ENCODE results near the gene HDAC4.

GRCh38 chr2:239423551-239423950 is 22.7 kb upstream of the HDAC4 start:
- TF ChIP-seq, protein P1, sequence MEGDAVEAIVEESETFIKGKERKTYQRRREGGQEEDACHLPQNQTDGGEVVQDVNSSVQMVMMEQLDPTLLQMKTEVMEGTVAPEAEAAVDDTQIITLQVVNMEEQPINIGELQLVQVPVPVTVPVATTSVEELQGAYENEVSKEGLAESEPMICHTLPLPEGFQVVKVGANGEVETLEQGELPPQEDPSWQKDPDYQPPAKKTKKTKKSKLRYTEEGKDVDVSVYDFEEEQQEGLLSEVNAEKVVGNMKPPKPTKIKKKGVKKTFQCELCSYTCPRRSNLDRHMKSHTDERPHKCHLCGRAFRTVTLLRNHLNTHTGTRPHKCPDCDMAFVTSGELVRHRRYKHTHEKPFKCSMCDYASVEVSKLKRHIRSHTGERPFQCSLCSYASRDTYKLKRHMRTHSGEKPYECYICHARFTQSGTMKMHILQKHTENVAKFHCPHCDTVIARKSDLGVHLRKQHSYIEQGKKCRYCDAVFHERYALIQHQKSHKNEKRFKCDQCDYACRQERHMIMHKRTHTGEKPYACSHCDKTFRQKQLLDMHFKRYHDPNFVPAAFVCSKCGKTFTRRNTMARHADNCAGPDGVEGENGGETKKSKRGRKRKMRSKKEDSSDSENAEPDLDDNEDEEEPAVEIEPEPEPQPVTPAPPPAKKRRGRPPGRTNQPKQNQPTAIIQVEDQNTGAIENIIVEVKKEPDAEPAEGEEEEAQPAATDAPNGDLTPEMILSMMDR (conservative IDR thresholded peaks at IDR 0.05; ENCODE audit: low read depth in 2 of 2), result no peak
- TF ChIP-seq, protein P2, sequence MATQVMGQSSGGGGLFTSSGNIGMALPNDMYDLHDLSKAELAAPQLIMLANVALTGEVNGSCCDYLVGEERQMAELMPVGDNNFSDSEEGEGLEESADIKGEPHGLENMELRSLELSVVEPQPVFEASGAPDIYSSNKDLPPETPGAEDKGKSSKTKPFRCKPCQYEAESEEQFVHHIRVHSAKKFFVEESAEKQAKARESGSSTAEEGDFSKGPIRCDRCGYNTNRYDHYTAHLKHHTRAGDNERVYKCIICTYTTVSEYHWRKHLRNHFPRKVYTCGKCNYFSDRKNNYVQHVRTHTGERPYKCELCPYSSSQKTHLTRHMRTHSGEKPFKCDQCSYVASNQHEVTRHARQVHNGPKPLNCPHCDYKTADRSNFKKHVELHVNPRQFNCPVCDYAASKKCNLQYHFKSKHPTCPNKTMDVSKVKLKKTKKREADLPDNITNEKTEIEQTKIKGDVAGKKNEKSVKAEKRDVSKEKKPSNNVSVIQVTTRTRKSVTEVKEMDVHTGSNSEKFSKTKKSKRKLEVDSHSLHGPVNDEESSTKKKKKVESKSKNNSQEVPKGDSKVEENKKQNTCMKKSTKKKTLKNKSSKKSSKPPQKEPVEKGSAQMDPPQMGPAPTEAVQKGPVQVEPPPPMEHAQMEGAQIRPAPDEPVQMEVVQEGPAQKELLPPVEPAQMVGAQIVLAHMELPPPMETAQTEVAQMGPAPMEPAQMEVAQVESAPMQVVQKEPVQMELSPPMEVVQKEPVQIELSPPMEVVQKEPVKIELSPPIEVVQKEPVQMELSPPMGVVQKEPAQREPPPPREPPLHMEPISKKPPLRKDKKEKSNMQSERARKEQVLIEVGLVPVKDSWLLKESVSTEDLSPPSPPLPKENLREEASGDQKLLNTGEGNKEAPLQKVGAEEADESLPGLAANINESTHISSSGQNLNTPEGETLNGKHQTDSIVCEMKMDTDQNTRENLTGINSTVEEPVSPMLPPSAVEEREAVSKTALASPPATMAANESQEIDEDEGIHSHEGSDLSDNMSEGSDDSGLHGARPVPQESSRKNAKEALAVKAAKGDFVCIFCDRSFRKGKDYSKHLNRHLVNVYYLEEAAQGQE (IDR thresholded peaks at IDR 0.05; ENCODE audit: unreplicated experiment), result no peak
- no peak for TF ChIP-seq CREB1 (CRISPR knock-in tag; IDR thresholded peaks at IDR 0.05; ENCODE audit: low read depth)
- TF ChIP-seq EZH2 (IDR thresholded peaks at IDR 0.05; ENCODE audit: low read depth, unreplicated experiment), result no peak
- TF ChIP-seq POLR2AphosphoS5 (IDR thresholded peaks at IDR 0.05; ENCODE audit: low read depth), result no peak
- no peak for TF ChIP-seq EZH2phosphoT487 (IDR thresholded peaks at IDR 0.05; ENCODE audit: unreplicated experiment)
- TF ChIP-seq JUNB (IDR thresholded peaks at IDR 0.05; ENCODE audit: unreplicated experiment), result no peak
- no peak for TF ChIP-seq STAT1 (IDR thresholded peaks at IDR 0.05; ENCODE audit: unreplicated experiment)
- no peak for TF ChIP-seq ETS1 (IDR thresholded peaks at IDR 0.05)
- TF ChIP-seq, protein P3, sequence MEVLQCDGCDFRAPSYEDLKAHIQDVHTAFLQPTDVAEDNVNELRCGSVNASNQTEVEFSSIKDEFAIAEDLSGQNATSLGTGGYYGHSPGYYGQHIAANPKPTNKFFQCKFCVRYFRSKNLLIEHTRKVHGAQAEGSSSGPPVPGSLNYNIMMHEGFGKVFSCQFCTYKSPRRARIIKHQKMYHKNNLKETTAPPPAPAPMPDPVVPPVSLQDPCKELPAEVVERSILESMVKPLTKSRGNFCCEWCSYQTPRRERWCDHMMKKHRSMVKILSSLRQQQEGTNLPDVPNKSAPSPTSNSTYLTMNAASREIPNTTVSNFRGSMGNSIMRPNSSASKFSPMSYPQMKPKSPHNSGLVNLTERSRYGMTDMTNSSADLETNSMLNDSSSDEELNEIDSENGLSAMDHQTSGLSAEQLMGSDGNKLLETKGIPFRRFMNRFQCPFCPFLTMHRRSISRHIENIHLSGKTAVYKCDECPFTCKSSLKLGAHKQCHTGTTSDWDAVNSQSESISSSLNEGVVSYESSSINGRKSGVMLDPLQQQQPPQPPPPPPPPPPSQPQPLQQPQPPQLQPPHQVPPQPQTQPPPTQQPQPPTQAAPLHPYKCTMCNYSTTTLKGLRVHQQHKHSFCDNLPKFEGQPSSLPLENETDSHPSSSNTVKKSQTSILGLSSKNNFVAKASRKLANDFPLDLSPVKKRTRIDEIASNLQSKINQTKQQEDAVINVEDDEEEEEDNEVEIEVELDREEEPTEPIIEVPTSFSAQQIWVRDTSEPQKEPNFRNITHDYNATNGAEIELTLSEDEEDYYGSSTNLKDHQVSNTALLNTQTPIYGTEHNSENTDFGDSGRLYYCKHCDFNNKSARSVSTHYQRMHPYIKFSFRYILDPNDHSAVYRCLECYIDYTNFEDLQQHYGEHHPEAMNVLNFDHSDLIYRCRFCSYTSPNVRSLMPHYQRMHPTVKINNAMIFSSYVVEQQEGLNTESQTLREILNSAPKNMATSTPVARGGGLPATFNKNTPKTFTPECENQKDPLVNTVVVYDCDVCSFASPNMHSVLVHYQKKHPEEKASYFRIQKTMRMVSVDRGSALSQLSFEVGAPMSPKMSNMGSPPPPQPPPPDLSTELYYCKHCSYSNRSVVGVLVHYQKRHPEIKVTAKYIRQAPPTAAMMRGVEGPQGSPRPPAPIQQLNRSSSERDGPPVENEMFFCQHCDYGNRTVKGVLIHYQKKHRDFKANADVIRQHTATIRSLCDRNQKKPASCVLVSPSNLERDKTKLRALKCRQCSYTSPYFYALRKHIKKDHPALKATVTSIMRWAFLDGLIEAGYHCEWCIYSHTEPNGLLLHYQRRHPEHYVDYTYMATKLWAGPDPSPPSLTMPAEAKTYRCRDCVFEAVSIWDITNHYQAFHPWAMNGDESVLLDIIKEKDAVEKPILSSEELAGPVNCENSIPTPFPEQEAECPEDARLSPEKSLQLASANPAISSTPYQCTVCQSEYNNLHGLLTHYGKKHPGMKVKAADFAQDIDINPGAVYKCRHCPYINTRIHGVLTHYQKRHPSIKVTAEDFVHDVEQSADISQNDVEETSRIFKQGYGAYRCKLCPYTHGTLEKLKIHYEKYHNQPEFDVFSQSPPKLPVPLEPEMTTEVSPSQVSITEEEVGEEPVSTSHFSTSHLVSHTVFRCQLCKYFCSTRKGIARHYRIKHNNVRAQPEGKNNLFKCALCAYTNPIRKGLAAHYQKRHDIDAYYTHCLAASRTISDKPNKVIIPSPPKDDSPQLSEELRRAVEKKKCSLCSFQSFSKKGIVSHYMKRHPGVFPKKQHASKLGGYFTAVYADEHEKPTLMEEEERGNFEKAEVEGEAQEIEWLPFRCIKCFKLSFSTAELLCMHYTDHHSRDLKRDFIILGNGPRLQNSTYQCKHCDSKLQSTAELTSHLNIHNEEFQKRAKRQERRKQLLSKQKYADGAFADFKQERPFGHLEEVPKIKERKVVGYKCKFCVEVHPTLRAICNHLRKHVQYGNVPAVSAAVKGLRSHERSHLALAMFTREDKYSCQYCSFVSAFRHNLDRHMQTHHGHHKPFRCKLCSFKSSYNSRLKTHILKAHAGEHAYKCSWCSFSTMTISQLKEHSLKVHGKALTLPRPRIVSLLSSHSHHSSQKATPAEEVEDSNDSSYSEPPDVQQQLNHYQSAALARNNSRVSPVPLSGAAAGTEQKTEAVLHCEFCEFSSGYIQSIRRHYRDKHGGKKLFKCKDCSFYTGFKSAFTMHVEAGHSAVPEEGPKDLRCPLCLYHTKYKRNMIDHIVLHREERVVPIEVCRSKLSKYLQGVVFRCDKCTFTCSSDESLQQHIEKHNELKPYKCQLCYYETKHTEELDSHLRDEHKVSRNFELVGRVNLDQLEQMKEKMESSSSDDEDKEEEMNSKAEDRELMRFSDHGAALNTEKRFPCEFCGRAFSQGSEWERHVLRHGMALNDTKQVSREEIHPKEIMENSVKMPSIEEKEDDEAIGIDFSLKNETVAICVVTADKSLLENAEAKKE (CRISPR knock-in tag; IDR thresholded peaks at IDR 0.05), result no peak
- no peak for TF ChIP-seq NANOG (IDR thresholded peaks at IDR 0.05; ENCODE audit: borderline replicate concordance)
- TF ChIP-seq ZNF114 (CRISPR knock-in tag; IDR thresholded peaks at IDR 0.05), result no peak
- no peak for TF ChIP-seq ZNF331 (CRISPR knock-in tag; IDR thresholded peaks at IDR 0.05; ENCODE audit: low read depth)

Measured in GM23338 (cell line).